ENCODE results near the gene TMEM154.

The TMEM154 gene

DNA sequence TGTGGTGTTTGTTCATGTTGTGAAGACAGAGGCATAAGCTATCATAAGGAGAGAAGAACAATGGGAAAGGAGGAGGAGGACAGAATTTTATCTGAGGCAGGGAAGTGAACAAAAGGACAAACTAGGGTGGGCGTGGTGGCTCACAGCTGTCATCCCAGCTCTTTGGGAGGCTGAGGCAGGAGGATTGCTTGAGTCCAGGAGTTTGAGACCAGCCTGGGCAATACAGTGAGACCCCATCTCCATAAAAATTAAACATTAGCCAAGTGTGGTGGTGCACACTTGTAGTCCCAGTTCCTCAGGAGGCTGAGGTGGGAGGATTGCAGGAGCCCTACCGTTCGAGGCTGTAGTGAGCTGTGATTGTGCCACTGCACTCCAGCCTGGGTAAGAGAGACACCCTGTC is 49.9 kb downstream of the TMEM154 start:
- DNase-seq (ENCODE audit: low spot score): no peak

DNA sequence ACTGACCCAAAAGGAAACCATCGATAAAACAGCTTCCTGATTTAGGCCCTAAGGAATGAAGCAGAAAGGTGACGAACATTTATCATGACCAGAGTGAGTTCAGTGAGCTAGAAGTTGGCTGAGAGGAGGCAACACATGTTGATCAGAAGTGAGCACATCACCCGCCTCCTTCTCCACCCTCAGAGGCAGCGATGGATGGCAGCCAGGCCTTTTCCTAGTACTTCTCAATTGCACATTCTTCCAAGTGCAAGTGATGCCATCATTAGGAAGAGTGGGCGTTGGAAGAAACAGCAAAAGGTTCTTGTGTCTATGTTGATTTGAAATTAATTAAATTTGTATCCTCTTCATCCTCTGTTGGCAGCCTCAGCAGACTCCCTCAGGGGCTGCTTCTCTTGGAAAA is 51.7 kb downstream of the TMEM154 start:
- no peak for DNase-seq (ENCODE audit: low spot score)

DNA sequence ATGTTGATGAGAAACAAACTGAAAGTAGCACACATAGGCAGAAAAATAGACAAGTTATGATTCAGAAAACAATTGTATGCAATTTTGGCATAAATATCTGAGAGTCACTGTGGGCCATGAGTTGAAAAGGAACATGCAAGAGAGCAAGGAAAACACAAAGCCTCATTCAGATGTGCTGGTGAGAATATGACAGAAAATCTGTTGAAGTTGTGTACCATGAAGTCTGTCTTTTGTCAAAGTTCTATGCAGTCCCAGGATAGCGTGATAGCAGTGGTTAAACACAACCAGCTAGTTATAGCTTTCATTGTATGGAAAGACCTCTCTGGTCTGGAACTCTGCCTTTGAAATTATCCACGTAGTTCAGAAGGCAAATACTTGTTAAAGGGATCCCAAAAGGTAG is 53.0 kb downstream of the TMEM154 start:
- no peak for DNase-seq (ENCODE audit: low spot score)

DNA sequence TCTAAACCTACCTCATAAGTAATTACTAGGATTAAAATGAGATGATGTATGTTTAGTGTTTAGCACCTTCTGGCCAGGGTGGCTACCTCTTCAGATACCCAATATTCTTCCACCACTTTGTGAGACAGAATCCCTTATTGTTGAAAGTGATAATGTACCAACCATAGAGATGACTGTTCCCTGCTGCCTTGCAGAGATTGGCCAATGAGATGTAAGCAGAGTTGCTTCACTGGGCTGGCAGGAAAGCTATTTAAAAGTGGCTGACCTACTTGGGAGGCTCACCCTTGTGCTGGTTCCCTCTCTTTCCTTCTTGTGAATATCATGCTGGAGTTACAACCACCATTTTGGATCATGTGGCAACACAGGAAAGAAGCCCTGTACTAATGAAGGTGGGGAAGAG is 58.9 kb downstream of the TMEM154 start:
- DNase-seq (ENCODE audit: low spot score): no peak

DNA sequence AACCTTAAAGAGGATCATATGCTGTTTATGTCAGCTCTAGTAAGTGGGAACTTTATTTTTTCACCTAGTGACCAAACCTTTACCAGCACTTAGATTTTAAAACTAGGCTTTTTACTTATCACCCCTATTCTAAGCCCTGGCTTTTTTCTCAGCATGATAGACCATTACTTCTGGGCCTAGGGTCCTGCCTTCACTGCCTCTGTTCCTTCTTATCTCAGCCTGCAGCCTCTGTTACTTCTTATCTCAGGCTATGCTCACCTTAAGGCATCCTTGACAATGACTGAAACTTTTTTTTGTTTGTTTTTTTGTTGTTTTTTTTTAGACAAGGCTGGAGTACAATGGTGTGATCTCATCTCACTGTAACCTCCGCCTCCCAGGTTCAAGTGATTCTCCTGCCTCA is 59.6 kb downstream of the TMEM154 start:
- DNase-seq (ENCODE audit: low spot score): no peak

DNA sequence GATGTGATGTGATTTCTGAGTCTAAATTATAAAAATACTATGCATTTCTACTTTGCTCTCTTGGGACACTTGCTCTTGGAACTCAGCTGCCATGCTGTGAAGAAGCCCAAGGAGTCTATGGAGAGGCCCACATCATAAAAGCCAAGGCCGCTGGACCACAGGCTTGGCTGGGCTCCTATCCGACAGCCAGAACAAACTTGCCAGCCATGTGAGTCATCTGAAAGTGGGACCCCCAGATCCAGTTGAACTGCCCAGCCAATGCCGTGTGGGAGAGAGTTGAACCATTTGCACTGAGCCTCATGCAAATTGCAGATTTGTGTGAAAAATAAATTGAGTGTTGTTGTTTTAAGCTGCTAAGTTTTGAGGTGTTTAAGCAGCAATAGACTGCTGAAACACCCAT is 60.2 kb downstream of the TMEM154 start:
- DNase-seq (ENCODE audit: low spot score): no peak

DNA sequence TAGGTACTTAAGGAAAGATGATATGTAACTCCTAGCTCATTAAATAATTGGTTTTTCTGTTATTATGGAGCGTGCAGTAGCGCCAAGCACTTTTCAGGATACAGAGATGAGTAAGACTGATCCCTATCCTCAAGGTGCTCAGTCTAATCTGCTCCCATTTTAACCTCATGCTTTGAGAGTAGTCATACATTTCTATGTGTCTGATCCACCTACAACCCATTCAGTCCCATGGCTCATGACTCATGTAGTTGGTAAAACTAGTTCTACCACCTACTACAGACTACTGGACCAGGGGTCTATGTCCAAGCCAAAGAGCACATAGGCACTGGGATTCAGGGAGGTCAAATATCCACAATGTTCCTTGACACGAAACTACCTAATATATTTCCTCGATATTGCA is 60.8 kb downstream of the TMEM154 start:
- DNase-seq (ENCODE audit: low spot score): no peak

DNA sequence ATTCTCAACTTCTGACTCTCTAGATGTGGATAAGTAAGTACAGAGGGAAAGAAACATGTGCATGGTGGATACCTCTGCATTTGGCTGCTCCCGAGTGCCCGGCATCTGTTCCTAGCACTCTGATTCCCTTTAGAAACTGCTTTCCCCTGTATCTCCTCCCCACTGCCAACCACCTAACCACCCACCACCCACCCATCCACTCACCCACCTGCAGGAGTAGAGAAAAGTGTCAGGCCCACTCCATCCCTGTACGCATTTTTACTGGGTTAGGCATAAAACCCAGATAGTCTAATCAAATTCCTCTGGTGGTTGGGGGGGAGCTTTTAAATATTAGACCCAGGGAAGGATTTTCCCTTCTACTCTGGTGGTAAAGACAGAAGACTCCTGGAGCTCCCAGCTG is 63.0 kb downstream of the TMEM154 start:
- no peak for DNase-seq (ENCODE audit: low spot score)

DNA sequence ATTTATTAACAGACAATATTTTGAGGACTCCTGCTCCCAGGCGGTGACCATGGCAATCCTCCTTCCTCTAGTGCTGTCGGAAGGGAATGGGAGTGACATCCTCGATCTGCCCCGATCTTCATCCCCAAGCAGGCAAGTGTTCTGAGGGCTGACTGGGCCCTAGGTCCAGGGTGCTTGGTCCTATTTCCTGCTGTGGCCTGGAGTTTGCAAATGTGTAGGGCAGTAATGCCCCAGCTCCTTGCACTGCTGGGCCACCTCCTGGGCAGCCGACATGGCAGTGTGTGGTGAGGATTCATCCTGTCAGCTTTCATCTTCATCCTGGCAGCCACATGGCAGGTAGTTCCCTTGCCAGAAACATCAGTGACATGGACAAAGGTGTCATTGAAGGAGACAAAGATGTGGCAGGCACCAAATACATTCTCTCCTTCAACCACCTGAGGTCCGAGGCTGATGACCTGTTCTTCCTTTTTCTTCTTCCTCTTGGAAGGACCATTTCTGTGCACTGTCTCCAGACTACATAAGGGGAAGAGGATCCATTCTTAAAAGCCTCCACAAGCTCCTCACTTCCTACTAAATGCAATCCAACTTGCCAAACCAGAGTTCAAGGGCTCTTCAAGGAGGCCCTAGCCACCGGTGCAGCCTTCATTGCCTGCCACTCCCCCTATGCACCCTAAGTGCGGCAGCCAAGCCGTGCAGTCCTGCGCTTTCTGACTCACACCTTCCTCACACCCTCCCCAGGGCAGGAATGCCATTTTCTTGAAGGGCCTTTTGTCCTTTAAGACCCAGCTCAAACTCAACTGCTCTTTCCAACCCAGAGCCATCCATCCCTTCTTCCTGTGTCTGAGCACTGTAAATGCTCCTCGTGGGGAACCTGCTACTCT is 65.7 kb downstream of the TMEM154 start:
- no peak for DNase-seq (ENCODE audit: low spot score)

DNA sequence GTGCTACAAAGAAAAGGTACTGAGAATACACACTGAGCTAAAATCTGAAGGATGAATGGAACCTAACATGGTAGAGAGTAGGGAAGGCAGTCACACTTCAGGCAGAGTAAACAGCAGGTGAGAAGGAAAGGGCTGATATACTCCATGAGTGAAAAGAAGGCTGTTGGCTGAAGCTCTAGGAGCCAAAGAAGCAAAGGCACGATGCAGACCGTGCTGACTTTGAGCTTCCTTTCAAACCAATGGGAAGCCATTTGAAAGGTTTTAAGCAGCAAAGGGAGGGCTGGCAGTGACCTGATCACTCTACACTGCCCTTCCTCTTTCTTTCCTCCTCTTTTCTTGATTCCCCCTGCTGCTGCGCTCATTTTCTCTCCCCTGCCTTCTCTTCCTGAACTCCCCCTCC is 66.4 kb downstream of the TMEM154 start:
- no peak for DNase-seq (ENCODE audit: low spot score)

DNA sequence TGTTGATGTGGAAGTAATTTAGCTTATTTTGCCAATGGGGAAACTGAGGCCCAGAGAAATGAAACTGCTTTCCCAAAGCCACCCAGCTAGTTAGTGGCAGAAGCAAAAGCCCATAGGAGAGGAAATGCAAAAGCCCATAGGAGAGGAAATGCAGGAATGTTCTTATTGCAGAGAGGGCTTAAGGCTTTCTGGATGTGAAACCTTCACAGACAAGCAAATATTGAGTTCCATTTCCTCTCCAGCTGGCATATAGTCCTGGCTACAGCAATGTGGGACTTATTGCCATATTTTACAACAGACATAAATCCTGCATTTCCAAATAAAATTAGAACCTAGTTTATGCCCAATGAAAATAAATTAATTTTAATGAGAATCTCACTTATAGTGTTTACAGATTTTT is 69.7 kb downstream of the TMEM154 start:
- no peak for DNase-seq (ENCODE audit: low spot score)

DNA sequence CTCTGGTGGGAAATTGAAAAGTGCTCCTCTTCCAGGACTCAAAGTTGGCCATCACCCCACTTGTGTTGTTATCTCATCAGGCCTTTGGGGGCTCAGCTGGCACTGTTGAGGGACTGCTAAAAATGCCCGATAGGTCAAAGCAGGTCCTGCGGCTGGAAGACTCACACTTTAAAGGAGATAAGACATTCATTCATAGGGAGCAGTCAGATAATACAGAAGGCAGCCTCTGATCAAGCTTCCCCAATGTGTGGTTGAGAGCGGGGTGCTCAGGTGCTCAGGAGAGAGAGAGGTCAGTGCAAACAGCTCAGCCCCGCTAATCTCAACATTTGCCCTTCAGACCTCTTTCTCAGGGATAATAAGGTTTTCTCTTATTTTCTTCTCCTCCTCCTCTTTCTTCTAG is 70.3 kb downstream of the TMEM154 start:
- DNase-seq (ENCODE audit: low spot score): no peak

DNA sequence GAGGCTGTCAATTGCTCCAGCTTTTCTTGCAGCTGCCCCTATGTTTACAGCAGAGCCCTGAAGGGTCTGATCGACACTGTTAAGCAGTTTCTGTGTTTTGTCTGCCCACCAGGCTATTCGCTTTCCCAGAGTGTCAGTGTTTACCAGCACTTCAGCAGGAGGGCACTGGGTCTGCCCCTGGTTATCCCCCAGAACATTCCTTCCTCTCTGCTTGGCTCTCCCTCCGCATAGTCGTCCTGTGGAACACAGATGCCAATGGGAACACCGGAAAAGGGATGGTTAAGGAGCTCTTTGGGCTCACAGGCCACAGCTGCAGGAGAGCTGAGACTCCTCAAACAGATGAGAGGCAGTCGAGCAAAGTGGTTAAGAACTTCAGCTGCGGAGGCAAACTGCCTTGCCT is 72.6 kb downstream of the TMEM154 start:
- no peak for DNase-seq (ENCODE audit: low spot score)

DNA sequence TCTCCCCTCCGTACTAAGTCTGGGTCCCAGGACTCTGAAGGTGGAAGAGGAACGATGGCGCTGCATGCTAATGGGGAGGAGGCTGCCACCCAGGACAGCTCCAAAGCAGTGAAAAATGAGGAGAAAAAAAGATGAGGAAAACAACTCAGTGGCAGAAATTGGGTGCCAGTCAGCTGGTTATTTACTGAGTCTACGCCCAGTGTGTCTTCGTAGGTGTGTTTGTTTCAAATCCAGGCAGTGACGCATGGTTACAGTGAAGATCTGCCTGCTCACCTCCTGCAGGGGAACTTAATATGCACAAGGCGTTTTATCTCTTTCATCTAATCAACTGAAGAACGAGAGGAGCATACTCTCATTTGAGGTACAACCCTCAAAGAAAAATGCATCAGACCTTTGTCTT is 73.0 kb downstream of the TMEM154 start:
- no peak for DNase-seq (ENCODE audit: low spot score)

DNA sequence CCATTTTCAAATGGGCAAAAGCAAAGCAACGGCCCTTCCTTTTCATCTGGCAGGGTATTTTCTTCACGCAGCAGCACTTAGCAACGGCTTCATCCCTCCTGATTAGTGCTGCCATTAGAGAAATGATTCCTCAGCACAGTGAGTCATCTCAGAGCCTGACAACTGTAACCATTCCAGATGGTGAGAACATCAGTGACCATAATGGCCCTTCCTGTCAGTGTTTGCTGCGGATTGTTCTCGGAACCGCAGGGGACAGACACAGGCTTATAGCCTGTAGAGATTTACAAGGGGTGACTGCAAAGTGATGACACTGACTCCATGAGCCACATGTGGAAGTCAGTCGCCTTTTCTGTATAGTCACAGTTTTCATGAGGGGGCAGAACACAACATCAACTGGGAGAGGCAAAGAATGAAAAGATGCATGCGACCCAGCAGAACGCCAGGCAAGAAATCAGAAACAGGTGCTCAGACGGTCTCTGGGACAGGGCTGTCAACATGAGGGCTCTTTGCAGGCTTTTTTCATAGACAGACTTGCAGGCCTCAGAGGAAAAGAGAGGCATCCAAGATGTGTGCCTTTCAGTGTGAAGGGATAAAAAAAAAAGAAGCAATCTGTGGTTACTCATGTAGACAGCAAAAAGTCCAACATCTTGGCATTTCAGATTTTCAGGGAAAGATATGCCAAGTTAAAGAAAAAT is 74.0 kb downstream of the TMEM154 start:
- no peak for DNase-seq (ENCODE audit: low spot score)

DNA sequence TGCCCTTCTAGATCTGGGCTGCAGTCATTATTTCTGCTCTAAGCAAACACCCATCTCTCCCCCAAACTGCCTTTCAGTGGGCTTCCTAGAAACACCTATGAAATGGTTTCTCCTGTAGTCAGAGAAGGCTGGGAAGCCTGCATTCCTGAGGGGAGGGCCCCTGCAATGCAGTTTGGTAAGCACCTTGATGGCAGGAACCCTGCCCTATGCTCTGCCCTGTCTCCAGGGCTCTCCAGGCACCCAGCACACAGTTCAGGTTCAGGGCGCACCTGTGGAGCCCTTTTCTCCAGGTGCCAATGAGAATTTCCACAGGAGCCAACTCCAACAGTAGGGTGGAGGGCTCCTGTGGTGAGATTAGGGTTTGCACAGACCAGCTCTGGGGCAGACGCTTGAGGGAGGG is 74.8 kb downstream of the TMEM154 start:
- no peak for DNase-seq (ENCODE audit: low spot score)

DNA sequence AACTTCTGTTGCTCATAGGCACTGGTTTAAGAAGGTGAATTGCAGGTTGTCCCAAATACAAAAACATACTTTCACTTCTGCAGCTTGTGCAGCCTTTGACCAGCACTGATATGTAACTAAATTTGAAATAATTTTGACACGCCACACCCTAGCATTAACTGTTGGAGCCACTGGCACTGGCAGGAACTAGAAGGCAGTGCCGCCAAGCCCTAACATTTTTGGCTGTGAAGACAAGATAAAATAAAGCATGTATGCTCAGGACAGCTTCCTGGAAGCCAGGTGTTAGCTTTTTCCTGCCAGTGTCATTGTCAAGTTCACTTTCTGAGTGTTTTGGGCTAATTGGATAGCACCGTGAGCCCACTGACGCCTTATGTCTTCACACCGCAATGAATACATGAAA is 78.6 kb downstream of the TMEM154 start:
- no peak for DNase-seq (ENCODE audit: low spot score)

DNA sequence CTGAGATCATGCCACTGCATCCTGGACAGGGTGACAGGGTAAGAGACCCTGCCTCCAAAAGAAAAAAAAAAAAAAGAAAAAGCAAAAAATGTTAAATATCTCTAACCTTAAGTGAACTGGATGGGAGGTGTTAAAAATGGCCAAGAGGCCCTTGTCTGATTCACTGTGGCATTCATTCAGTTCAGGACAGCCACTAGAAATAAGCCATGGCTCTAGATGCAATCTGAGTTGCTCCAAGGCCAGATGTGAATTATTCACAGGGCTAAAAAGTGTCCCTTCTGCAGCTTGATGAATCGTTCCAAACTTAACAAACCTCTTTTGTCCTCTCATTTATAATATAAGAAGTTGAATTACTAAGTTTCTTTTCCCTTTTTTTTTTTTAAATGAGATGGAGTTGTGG is 80.2 kb downstream of the TMEM154 start:
- DNase-seq (ENCODE audit: low spot score): no peak

DNA sequence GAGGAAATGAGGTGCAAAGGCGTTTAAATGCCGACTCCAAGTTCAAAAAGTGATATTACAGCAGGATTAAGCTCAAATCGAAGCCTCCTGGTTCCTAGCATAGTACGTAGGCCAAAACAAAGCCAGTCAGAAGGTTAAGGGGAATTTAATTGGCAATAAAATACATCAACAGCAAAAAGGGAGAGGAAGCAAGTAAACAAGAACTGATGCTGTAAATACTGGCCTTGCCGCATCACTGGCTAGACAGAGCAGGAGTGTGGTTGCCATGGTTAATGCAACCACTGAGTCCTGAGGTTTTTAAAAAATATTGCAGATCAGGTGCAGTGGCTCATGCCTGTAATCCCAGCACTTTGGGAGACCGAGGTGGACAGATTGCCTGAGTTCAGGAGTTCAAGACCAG is 80.7 kb downstream of the TMEM154 start:
- no peak for DNase-seq (ENCODE audit: low spot score)

DNA sequence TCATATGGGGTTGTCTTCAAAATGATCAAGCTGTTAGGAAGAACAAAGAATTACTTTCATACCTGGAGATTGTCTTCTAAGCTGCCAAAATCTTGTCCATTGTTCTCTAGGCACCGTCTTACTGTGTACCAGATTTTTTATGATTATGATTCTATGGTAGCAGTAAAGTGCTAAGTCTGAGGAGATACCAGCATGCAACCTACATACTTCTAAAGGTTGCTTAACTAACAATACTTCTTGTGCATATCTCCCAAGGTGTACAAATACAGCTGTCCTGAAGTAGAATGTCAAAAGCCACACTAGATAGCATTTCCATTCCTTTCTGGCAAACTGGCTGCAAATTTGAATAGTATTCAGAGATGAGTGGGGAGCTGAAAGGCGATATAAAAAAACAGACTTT is 81.3 kb downstream of the TMEM154 start:
- DNase-seq (ENCODE audit: low spot score): no peak

DNA sequence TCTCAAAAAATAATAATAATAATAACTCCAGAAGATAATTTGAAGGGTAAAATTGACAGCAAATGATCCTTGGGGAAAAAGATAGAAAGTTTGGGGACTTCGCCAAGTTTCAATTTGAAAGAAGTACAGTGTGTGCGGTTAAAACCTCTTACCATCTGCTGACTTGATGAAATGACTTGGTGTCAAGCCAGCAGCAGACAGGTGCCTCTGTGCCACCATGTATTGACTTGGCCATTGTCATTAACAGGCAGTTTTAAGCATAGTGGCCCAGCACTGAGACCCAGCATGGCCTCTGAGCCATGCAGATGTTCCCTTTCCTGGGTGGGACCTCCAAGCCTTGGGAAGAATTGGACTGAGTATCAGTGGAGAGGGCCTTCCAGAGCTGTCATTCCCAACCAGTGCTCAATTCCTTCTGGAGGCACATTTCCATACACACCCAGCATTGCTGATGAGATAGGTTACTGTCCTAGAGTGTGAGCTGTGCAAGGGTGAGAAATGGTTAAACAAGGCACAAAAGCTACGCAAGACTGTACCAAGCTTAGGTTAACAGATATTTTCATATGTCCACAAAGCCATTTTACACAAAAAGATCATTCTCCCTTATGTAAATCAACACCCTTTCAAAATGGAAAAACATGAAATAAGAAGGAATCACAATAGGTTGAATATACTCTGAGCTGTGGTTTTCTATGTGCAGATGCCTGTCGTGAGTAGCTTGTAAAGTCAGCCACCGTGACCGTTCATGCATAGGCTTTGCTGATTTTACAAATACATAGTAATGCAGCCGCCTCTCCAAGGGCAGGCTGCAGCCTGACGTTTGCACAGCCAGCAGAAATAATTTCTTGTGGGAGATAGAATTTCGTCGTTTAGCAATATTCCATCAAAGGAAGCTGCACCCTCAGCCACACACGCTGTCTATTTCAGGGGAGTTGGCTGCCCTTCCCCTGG is 84.5 kb downstream of the TMEM154 start:
- no peak for DNase-seq (ENCODE audit: low spot score)

DNA sequence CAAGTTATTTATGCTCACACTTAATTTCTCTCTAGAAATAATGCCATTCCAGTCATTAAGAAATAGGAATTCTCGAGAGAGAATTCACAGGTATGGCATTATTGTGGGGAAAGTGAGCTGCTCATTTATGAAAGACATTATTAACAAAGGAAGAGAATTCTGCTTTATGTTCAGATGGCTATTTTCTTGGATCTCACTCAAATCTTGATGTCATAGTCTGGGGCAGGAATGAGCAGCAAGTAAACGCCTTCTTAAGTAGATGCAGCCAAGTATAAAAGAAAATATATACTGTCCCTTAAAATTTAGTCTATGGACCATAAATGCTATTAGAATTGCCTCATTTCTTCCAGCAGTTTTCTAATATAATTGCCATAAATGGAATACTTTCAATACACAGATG is 85.7 kb downstream of the TMEM154 start:
- no peak for DNase-seq (ENCODE audit: low spot score)

DNA sequence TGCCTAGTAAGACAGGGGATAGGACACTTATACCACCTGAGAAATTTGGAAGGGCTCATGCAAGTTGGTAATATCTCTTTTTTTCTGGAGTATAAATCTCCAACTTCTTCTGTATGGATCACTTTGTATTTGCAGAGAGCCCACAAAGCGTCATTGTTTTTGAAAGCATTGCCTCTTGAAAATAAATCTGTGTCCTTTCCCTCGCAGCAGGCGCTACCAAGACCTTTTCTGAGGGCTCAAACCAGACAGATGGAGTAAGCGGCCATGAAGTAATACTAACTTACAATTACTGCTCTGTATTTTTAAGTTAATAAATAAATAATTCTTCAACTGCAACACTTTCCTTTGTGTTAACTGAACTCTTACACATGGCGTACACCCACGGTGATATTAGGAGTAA is 87.9 kb downstream of the TMEM154 start:
- DNase-seq (ENCODE audit: low spot score): no peak
